Measurements from ENCODE around the gene MAJIN. TPM values are rescaled to one million over a fixed set of nuclear protein-coding genes. Genes with fewer than 3 reads are reported as not detected.
"Not testable (repeated sequence)": the region's sequence is repeated elsewhere in the genome, so short reads cannot be mapped to it uniquely, and the experiment has no call there.

The MAJIN gene
- 1 to 10 TPM in 1 of 2 donors, not detected in 1; 1.1 TPM for total RNA-seq

- peaks cover 33% of the 10 kb centered on the region for H3K4me1 Mint-ChIP-seq
Observed at GRCh38 chr11:64971421-64972233, at the start of gene MAJIN. Gene MAJIN (minus strand): TSS chr11:64972108. CDS start chr11:64959405, 12,703 bp downstream.

DNA sequence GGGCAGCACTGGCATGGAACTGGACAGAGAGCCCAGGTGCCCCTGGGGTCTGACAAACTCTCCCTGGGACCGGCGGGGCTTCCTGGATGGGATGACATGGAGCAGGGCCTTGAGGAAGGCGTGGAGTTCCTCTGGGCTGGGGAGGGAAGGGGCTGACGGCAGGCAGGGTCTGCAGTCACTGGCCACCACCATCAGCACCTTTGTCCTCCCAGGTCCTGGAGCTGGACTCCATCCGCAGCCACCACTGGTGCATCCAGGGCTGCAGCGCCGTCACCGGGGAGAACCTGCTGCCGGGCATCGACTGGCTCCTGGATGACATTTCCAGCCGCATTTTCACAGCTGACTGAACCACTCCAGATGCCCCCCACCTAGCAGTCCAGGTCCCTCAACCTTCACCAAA, 49.6 kb upstream of the MAJIN start:
- H3K36me3 Mint-ChIP-seq (ENCODE audit: low read depth), result peaks cover 17% of the 10 kb centered on the region
- H3K4me3 Mint-ChIP-seq, result no peak overlapping the region
- H3K9me3 Mint-ChIP-seq, result no peaks in the 10 kb centered on the region
- H3K27me3 Mint-ChIP-seq, result no peaks in the 10 kb centered on the region
- H3K4me1 Mint-ChIP-seq, result peaks cover 5% of the 10 kb centered on the region
- no peak overlapping the region for H3K27ac Mint-ChIP-seq
- no peak for ATAC-seq (replicated peaks)

More at GRCh38 chr11:64971421-64972233, at the start of gene MAJIN:
- no peaks in the 10 kb centered on the region for H3K9me3 Mint-ChIP-seq
- peak within 1 kb of the TSS; percentile 64 for H3K4me3 Mint-ChIP-seq
- no peaks in the 10 kb centered on the region for H3K27me3 Mint-ChIP-seq
- H3K27ac Mint-ChIP-seq, result peak within 1 kb of the TSS; percentile 88
- H3K36me3 Mint-ChIP-seq (ENCODE audit: low read depth), result peaks cover 6% of the 10 kb centered on the region
- ATAC-seq (replicated peaks), result peak; percentile 14

- no peak overlapping the region for H3K27ac Mint-ChIP-seq
- H3K4me1 Mint-ChIP-seq, result peaks cover 9% of the 10 kb centered on the region
- no peaks in the 10 kb centered on the region for H3K9me3 Mint-ChIP-seq
- peaks cover 18% of the 10 kb centered on the region for H3K36me3 Mint-ChIP-seq (ENCODE audit: low read depth)
- H3K27me3 Mint-ChIP-seq, result no peaks in the 10 kb centered on the region
- no peak for ATAC-seq (replicated peaks)
- H3K4me3 Mint-ChIP-seq, result no peak overlapping the region
Observed at GRCh38 chr11:65021003-65021402, 49.1 kb upstream of the MAJIN start.

DNA sequence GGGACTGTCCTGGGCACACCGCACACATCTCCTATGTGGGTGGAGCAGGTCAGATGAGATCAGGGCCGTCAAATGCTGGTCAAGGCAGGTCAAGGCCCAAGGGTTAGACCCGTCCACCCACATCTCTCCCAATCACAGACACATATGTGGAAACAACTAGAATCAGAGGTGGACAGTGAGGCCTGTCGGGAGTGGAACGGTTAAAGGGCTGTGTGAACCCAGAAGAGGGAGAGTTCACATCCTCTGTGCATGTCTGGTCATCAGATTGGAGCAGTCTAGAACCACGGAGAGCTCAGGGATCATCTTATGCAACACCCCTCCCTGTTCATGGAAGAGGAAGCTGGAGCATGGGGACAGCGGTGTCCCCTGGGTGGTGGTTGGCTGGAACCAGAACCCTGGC, 47.9 kb upstream of the MAJIN start:
- Mint-ChIP-seq H3K27me3 (no peaks in the 10 kb centered on the region), H3K4me3 (no peak overlapping the region)

GRCh38 chr11:65017937-65018336, 46.0 kb upstream of the MAJIN start:
- peaks cover 18% of the 10 kb centered on the region for H3K36me3 Mint-ChIP-seq (ENCODE audit: low read depth)
- ATAC-seq (replicated peaks), result no peak
- H3K4me3 Mint-ChIP-seq, result no peak overlapping the region
- H3K27me3 Mint-ChIP-seq, result no peaks in the 10 kb centered on the region
- peaks cover 19% of the 10 kb centered on the region for H3K4me1 Mint-ChIP-seq
- H3K9me3 Mint-ChIP-seq, result no peaks in the 10 kb centered on the region
- H3K27ac Mint-ChIP-seq, result no peak overlapping the region

More for the DNA sequence above, 47.9 kb upstream of the MAJIN start:
- no peak for ATAC-seq (replicated peaks)
- Mint-ChIP-seq H3K27ac (peak overlapping the region; percentile 63), H3K4me1 (peaks cover 14% of the 10 kb centered on the region), H3K9me3 (no peaks in the 10 kb centered on the region), H3K36me3 (ENCODE audit: low read depth) (peaks cover 18% of the 10 kb centered on the region)

DNA sequence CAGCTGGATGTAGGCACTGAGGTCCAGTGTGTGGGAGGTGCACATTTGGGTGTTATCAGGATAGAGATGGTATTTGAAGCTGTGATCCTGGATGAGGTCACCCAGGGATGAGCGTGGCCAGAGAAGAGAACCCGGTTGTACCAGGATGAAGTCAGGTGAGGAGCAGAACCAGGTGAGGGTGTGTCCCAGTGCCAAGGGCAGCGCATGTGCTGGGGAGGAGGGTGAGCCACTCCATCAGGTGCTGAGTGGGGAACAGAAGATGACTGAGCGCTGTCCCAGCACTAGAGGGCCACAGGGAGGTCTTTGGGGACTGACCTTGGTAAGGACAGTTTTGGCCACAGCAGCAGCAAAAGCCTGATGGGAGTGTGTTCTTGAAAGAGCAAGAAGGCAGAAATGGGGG, 44.8 kb upstream of the MAJIN start:
- peaks cover 18% of the 10 kb centered on the region for H3K36me3 Mint-ChIP-seq (ENCODE audit: low read depth)
- H3K27ac Mint-ChIP-seq, result peak overlapping the region; percentile 53
- no peak overlapping the region for H3K4me3 Mint-ChIP-seq

GRCh38 chr11:65014726-65015227, 42.9 kb upstream of the MAJIN start:
- peaks cover 17% of the 10 kb centered on the region for H3K36me3 Mint-ChIP-seq (ENCODE audit: low read depth)
- H3K27me3 Mint-ChIP-seq, result no peaks in the 10 kb centered on the region
- peak overlapping the region; percentile 83 for H3K27ac Mint-ChIP-seq
- ATAC-seq (replicated peaks), result no peak
- peak overlapping the region; percentile 80 for H3K4me3 Mint-ChIP-seq
- H3K9me3 Mint-ChIP-seq, result no peaks in the 10 kb centered on the region
- H3K4me1 Mint-ChIP-seq, result peaks cover 21% of the 10 kb centered on the region

More for the DNA sequence above, 44.8 kb upstream of the MAJIN start:
- Mint-ChIP-seq H3K27me3 (no peaks in the 10 kb centered on the region), H3K4me1 (peaks cover 21% of the 10 kb centered on the region), H3K9me3 (no peaks in the 10 kb centered on the region)
- ATAC-seq (replicated peaks), result no peak

DNA sequence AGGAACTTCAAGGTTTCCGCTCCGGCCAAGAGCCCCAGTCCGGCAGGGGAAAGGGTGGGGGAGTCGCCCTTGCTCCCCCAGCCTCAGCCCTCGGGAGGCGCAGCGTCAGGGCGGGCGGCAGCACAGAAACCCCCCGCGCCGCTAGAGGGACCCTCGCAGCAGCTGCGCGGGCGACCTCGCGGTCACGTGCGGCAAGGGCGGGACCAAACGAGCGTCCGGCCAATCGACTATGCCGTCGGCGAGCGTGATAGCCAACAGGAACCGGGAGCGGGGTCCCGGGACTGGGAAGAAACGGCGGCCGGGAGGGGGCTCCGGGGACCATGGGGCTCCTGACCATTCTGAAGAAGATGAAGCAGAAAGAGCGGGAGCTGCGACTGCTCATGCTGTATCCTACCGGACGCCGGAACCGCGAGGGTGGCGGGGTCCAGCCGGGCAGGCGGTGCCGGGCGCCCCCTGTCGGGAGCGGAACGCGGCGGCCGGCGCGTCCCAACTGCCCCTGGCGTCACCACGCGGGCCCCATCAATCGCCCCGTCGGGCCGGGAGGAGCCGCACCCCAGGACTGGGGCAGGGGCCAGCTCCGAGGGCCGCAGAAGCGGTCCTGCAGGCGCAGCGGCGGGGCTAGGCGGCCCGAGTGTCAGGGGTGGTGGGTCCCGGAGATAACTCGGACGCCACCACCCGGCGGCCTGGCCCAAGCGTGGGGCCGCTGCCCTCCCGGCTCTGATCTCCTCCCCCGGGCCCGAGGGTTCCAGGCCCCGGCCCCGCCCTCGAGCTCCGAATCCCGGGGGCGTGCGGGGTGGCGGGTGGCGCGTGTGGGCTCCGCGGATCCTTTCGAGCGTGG, 42.2 kb upstream of the MAJIN start, which contains the start of gene ARL2:
Gene ARL2, plus strand, starts transcription at position 273 of the 838 bp plus-strand sequence. Its CDS starts 48 bp downstream, at position 321.
- no peaks in the 10 kb centered on the region for H3K9me3 Mint-ChIP-seq
- H3K4me3 Mint-ChIP-seq, result peak within 1 kb of the TSS; percentile 87
- peak within 1 kb of the TSS; percentile 94 for H3K27ac Mint-ChIP-seq
- H3K4me1 Mint-ChIP-seq, result peaks cover 21% of the 10 kb centered on the region
- H3K27me3 Mint-ChIP-seq, result no peaks in the 10 kb centered on the region
- H3K36me3 Mint-ChIP-seq (ENCODE audit: low read depth), result peaks cover 10% of the 10 kb centered on the region
- ATAC-seq (replicated peaks), result peak; percentile 82

GRCh38 chr11:65013130-65013887, 41.4 kb upstream of the MAJIN start:
- ATAC-seq (replicated peaks), result peak; percentile 86
- peak overlapping the region; percentile 94 for H3K27ac Mint-ChIP-seq
- H3K9me3 Mint-ChIP-seq, result no peaks in the 10 kb centered on the region
- H3K4me3 Mint-ChIP-seq, result peak overlapping the region; percentile 87
- H3K4me1 Mint-ChIP-seq, result peaks cover 21% of the 10 kb centered on the region
- H3K27me3 Mint-ChIP-seq, result no peaks in the 10 kb centered on the region
- peaks cover 6% of the 10 kb centered on the region for H3K36me3 Mint-ChIP-seq (ENCODE audit: low read depth)

DNA sequence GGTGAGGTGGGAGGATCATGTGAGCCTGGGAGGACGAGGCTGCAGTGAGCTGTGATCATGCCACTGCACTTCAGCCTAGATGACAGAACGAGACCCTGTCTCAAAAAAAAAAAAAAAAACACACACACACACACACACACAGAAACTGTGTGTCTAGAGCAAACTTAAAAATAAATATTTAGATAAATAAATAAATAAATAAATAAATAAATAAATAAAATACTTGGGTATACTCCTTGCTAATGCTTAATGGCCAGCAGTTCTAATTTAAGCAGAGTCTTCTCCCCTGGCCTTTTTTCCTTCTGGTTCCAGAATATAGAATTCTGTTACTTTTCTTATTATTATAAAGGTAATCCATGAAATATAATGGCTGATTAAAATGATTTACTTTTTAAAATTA, 37.0 kb upstream of the MAJIN start:
- ATAC-seq (replicated peaks), result no peak
- H3K27me3 Mint-ChIP-seq, result no peaks in the 10 kb centered on the region
- H3K4me3 Mint-ChIP-seq, result no peak overlapping the region
- H3K36me3 Mint-ChIP-seq (ENCODE audit: low read depth), result no peaks in the 10 kb centered on the region
- no peaks in the 10 kb centered on the region for H3K9me3 Mint-ChIP-seq
- H3K27ac Mint-ChIP-seq, result no peak overlapping the region
- peaks cover 7% of the 10 kb centered on the region for H3K4me1 Mint-ChIP-seq

GRCh38 chr11:65008016-65008415, 36.1 kb upstream of the MAJIN start:
- H3K4me3 Mint-ChIP-seq, result no peak overlapping the region
- peaks cover 3% of the 10 kb centered on the region for H3K4me1 Mint-ChIP-seq

GRCh38 chr11:65003968-65004367, 32.1 kb upstream of the MAJIN start:
- H3K4me1 Mint-ChIP-seq; H3K27ac Mint-ChIP-seq; H3K9me3 Mint-ChIP-seq; H3K27me3 Mint-ChIP-seq; H3K4me3 Mint-ChIP-seq; H3K36me3 Mint-ChIP-seq (ENCODE audit: low read depth); ATAC-seq (replicated peaks): not testable (repeated sequence)

More at GRCh38 chr11:65008016-65008415, 36.1 kb upstream of the MAJIN start:
- ATAC-seq (replicated peaks), result no peak
- H3K9me3 Mint-ChIP-seq, result no peaks in the 10 kb centered on the region
- H3K27me3 Mint-ChIP-seq, result no peaks in the 10 kb centered on the region
- H3K27ac Mint-ChIP-seq, result no peak overlapping the region
- no peaks in the 10 kb centered on the region for H3K36me3 Mint-ChIP-seq (ENCODE audit: low read depth)

DNA sequence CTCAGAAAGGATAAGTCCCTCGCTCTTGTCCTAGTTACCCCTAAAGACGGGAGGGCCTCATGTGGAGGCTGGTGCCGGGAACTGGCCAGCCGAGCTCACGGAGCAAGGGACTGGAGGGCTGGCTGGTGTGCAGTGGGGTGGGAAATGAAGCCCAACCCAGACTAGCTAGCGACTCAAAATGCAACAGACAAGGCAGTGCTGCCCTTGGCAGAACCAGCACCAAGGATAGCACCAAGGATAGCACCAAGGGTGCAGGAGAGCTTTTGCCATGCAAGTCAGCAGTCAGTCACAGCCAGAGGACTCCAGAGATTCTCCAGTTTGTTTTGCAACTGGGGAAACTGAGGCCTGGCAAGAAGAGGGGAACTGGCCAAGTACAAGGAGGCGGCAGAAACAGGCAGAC, 31.4 kb upstream of the MAJIN start:
- no peak for ATAC-seq (replicated peaks)

DNA sequence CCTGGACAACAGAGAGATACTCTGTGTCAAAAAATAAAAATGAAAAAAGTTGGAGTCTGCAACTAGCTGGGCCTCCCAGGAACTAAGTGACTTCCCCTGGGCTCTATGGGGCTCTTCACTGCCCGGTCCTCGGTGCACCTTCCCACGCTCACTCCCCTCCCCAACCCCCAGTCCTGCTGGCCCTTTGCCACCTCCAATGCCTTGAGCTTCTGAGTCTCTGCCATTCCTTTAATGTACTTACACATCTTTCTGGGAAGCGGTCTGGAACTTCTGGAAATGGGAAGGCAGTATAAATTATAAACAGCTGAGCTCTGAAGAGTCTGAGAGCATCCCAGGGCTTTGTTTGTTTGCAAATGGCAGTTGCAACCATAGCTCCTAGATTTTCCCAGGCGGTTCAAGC, 30.8 kb upstream of the MAJIN start:
- no peaks in the 10 kb centered on the region for H3K27me3 Mint-ChIP-seq
- H3K4me1 Mint-ChIP-seq, result peaks cover 9% of the 10 kb centered on the region
- H3K27ac Mint-ChIP-seq, result no peak overlapping the region
- no peaks in the 10 kb centered on the region for H3K9me3 Mint-ChIP-seq
- no peaks in the 10 kb centered on the region for H3K36me3 Mint-ChIP-seq (ENCODE audit: low read depth)
- no peak overlapping the region for H3K4me3 Mint-ChIP-seq
- no peak for ATAC-seq (replicated peaks)

More for the DNA sequence above, 31.4 kb upstream of the MAJIN start:
- no peaks in the 10 kb centered on the region for H3K9me3 Mint-ChIP-seq
- H3K4me3 Mint-ChIP-seq, result no peak overlapping the region
- H3K4me1 Mint-ChIP-seq, result peaks cover 7% of the 10 kb centered on the region
- no peaks in the 10 kb centered on the region for H3K27me3 Mint-ChIP-seq
- no peak overlapping the region for H3K27ac Mint-ChIP-seq
- no peaks in the 10 kb centered on the region for H3K36me3 Mint-ChIP-seq (ENCODE audit: low read depth)

Measured in activated T-helper 17 cell treated with anti-CD3 and anti-CD28 coated beads, Interleukin-2, amount 50 U/mL, for 72 hours (primary cell).